Measurements from ENCODE around the gene SLCO4A1. TPM values are rescaled to one million over a fixed set of nuclear protein-coding genes. Genes with fewer than 3 reads are reported as not detected.
A peak's percentile ranks its signal among the peaks of the same experiment; 100 is the strongest.

SLCO4A1 gene
- total and polyA plus RNA-seq, 9 of the 15 experiments (the other 6 are each of a cell fraction or from before 2014, with no cell fraction given): 1.6 to 21.9 (median 12.8) TPM

DNA sequence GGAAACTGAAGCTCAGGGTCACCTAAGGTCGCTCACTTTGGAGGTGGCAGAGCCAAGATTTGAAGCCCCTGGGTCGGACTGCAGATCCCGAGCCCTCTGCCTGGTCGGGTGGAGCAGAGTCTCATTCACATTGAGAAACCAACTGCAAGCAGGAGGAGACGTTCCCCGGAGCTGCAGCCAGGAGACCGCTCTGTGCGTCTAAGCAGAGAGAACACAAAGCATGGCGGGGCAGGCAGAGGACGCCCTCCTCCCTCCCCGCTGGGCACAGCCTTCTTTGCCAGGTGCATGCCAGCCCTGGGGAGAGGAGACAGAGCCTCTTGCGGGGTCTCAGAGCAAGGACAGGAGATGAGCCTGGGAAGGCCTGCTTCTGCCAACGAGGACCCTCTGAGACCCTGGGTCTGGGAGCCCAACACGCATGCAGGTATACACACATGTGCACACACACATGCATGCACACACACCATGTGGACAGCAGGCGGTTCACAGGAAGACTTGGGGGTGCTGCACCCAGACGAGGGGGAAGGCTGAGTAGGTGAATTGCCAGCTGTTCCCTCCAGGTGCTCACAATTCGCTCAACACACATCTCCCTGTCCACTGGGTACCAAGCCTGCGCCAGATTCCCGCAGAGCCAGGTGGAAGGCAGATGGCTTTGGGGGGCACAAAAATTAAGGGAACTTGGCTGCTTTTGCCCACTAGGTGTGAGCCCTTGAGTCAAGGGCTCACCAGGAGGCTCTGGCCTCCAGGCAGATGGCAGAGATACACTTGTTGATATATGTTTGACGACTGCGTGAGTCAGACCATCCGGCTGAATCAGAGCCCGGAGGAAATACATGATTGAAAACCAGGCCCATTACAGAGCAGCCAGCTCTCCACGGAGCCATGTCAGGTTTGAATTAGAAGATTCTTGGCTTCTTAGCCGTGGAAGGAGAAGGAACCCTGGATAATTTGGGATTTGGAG lies 60.9 kb downstream of the SLCO4A1 start (continued):
- TF ChIP-seq ATF3 (IDR thresholded peaks at IDR 0.05) (peak; percentile 33; the same call in 1 of the 2 replicates), ATF3 (CRISPR knock-in tag; conservative IDR thresholded peaks at IDR 0.05) (no peak), LARP7 (IDR thresholded peaks at IDR 0.05) (no peak), XRCC5 (IDR thresholded peaks at IDR 0.05; ENCODE audit: low read depth, low read length) (no peak), HDAC8 (tag; IDR thresholded peaks at IDR 0.05) (no peak), NFYB (IDR thresholded peaks at IDR 0.05; ENCODE audit: extremely low read depth, insufficient read length) (no peak), ZBTB5 (IDR thresholded peaks at IDR 0.05) (no peak), RAD21 (CRISPR knock-in tag; conservative IDR thresholded peaks at IDR 0.05 in 1 of 2, IDR thresholded peaks at IDR 0.05 in 1 of 2) (peak; percentile 30 to 32; a peak in 3 of 4 replicates), GTF2B (IDR thresholded peaks at IDR 0.05; ENCODE audit: extremely low read depth, insufficient read length) (no peak), SETDB1 (IDR thresholded peaks at IDR 0.05; ENCODE audit: low read length) (no peak), IRF2 (CRISPR knock-in tag; IDR thresholded peaks at IDR 0.05) (no peak)
- TF ChIP-seq, protein P1, sequence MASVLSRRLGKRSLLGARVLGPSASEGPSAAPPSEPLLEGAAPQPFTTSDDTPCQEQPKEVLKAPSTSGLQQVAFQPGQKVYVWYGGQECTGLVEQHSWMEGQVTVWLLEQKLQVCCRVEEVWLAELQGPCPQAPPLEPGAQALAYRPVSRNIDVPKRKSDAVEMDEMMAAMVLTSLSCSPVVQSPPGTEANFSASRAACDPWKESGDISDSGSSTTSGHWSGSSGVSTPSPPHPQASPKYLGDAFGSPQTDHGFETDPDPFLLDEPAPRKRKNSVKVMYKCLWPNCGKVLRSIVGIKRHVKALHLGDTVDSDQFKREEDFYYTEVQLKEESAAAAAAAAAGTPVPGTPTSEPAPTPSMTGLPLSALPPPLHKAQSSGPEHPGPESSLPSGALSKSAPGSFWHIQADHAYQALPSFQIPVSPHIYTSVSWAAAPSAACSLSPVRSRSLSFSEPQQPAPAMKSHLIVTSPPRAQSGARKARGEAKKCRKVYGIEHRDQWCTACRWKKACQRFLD (CRISPR knock-in tag; IDR thresholded peaks at IDR 0.05): no peak

Measured in K562 (cell line).